ENCODE data around the gene ZNRF3. TPM values are rescaled to one million over a fixed set of nuclear protein-coding genes. Genes with fewer than 3 reads are reported as not detected.

ZNRF3 gene
- total RNA-seq, 1 donor, result 6.9 TPM

DNA sequence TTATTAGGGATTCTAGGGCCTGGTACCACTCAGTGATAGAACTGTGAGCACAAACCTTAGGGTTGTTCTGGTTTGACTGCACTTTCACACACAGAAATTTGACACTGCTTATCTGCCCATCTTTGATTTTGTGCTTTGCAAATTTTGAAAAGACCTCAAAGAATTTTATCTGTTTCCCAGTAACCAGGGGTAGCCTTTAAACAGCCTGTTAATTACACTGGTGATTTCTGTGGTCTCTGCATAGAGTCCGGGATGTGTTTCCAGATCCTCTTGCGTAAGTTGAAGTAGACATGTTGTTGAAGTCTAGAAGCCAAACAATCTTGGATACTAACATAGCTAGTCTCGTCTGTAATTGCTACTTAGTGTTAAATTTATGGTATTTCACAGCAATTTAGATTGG, 103.0 kb downstream of the ZNRF3 start:
- Histone ChIP-seq H2AFZ (ENCODE audit: low read length) (no peak overlapping the region), H4K20me1 (ENCODE audit: insufficient read depth, low read length) (peaks cover 10% of the 10 kb centered on the region), H3K27me3 (ENCODE audit: insufficient read depth, low read length) (no peaks in the 10 kb centered on the region), H3K36me3 (ENCODE audit: insufficient read depth, low read length) (peaks cover under 1% of the 10 kb centered on the region), H3K79me2 (ENCODE audit: insufficient read depth, low read length) (peaks cover 6% of the 10 kb centered on the region), H3K9me3 (ENCODE audit: low read depth, low read length) (no peaks in the 10 kb centered on the region), H3K4me2 (ENCODE audit: insufficient read depth, low read length) (no peak overlapping the region), H3K4me3 (ENCODE audit: insufficient read depth, low read length) (no peak overlapping the region), H3K27ac (ENCODE audit: low read depth, low read length) (no peak overlapping the region), H3K4me1 (ENCODE audit: insufficient read depth, low read length) (peaks cover 21% of the 10 kb centered on the region)
- TF ChIP-seq, protein P1, sequence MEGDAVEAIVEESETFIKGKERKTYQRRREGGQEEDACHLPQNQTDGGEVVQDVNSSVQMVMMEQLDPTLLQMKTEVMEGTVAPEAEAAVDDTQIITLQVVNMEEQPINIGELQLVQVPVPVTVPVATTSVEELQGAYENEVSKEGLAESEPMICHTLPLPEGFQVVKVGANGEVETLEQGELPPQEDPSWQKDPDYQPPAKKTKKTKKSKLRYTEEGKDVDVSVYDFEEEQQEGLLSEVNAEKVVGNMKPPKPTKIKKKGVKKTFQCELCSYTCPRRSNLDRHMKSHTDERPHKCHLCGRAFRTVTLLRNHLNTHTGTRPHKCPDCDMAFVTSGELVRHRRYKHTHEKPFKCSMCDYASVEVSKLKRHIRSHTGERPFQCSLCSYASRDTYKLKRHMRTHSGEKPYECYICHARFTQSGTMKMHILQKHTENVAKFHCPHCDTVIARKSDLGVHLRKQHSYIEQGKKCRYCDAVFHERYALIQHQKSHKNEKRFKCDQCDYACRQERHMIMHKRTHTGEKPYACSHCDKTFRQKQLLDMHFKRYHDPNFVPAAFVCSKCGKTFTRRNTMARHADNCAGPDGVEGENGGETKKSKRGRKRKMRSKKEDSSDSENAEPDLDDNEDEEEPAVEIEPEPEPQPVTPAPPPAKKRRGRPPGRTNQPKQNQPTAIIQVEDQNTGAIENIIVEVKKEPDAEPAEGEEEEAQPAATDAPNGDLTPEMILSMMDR (IDR thresholded peaks at IDR 0.05; ENCODE audit: extremely low read depth, low read depth, low read length), result no peak
- DNase-seq (ENCODE audit: insufficient read length, low spot score, missing footprints), result no peak

DNA sequence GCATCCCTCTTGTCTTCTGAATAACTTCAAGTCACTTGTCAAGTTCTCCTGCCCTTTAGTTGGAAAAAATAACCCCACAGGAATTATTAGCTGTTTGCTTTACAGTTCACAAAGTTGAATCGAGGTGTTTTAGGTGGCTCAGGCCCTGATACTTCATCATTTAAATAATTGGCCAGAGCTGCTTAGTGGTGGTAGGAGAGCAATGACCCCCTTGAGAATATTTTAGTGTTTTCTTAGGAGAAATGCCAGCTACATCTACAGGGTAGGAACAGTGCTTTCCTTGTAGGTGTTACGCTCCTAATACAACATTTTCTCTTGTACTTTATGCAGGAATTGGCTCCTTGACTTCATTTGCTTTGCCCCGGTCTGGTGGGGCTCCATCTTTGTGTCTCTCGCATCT, 105.1 kb downstream of the ZNRF3 start:
- Histone ChIP-seq H4K20me1 (ENCODE audit: insufficient read depth, low read length) (peaks cover 11% of the 10 kb centered on the region), H3K27ac (ENCODE audit: low read depth, low read length) (peak overlapping the region; percentile 19), H2AFZ (ENCODE audit: low read length) (peak overlapping the region; percentile 9), H3K4me3 (ENCODE audit: insufficient read depth, low read length) (no peak overlapping the region), H3K79me2 (ENCODE audit: insufficient read depth, low read length) (peaks cover 6% of the 10 kb centered on the region), H3K27me3 (ENCODE audit: insufficient read depth, low read length) (no peaks in the 10 kb centered on the region), H3K4me1 (ENCODE audit: insufficient read depth, low read length) (peaks cover 21% of the 10 kb centered on the region), H3K36me3 (ENCODE audit: insufficient read depth, low read length) (peaks cover 2% of the 10 kb centered on the region), H3K4me2 (ENCODE audit: insufficient read depth, low read length) (peak overlapping the region; percentile 12), H3K9me3 (ENCODE audit: low read depth, low read length) (no peaks in the 10 kb centered on the region)
- no peak for DNase-seq (ENCODE audit: insufficient read length, low spot score, missing footprints)
- TF ChIP-seq, protein P1 (IDR thresholded peaks at IDR 0.05; ENCODE audit: extremely low read depth, low read depth, low read length), result no peak

GRCh38 chr22:28989035-28989464, 105.7 kb downstream of the ZNRF3 start:
- Histone ChIP-seq H2AFZ (ENCODE audit: low read length) (no peak overlapping the region), H3K36me3 (ENCODE audit: insufficient read depth, low read length) (peaks cover 2% of the 10 kb centered on the region), H3K4me2 (ENCODE audit: insufficient read depth, low read length) (peak overlapping the region; percentile 12), H3K4me3 (ENCODE audit: insufficient read depth, low read length) (no peak overlapping the region), H3K27ac (ENCODE audit: low read depth, low read length) (peak overlapping the region; percentile 19), H3K4me1 (ENCODE audit: insufficient read depth, low read length) (peaks cover 21% of the 10 kb centered on the region), H3K9me3 (ENCODE audit: low read depth, low read length) (no peaks in the 10 kb centered on the region), H3K27me3 (ENCODE audit: insufficient read depth, low read length) (no peaks in the 10 kb centered on the region), H3K79me2 (ENCODE audit: insufficient read depth, low read length) (peaks cover 4% of the 10 kb centered on the region), H4K20me1 (ENCODE audit: insufficient read depth, low read length) (peaks cover 11% of the 10 kb centered on the region)
- TF ChIP-seq, protein P1 (IDR thresholded peaks at IDR 0.05; ENCODE audit: extremely low read depth, low read depth, low read length), result no peak
- DNase-seq (ENCODE audit: insufficient read length, low spot score, missing footprints), result peak; percentile 66

DNA sequence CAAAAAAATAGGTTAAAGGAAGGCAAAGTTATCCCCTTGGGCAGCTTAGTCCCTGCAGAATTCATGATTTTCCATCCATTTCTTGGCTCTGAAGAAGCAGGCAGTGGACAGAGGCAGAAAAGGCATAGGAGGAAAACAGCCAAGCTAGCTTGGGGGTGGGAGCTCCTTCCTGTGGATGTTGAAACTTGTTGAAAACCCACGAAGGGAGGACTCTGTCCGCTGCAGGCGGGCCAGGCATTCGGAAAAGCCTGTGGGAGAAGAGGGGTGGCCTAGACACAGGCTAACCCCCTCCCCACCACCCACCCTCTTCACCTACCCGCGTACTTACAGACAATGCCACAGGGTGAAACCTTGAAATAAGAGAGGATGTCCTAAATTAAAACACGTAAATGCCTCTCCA, 106.1 kb downstream of the ZNRF3 start:
- TF ChIP-seq, protein P1 (IDR thresholded peaks at IDR 0.05; ENCODE audit: extremely low read depth, low read depth, low read length), result no peak
- H3K4me3 ChIP-seq (ENCODE audit: insufficient read depth, low read length), result no peak overlapping the region
- H3K27me3 ChIP-seq (ENCODE audit: insufficient read depth, low read length), result no peaks in the 10 kb centered on the region
- H3K27ac ChIP-seq (ENCODE audit: low read depth, low read length), result no peak overlapping the region
- DNase-seq (ENCODE audit: insufficient read length, low spot score, missing footprints), result peak; percentile 74
- H3K79me2 ChIP-seq (ENCODE audit: insufficient read depth, low read length), result peaks cover 4% of the 10 kb centered on the region
- peaks cover 11% of the 10 kb centered on the region for H4K20me1 ChIP-seq (ENCODE audit: insufficient read depth, low read length)
- peaks cover 21% of the 10 kb centered on the region for H3K4me1 ChIP-seq (ENCODE audit: insufficient read depth, low read length)
- H3K9me3 ChIP-seq (ENCODE audit: low read depth, low read length), result no peaks in the 10 kb centered on the region
- H3K4me2 ChIP-seq (ENCODE audit: insufficient read depth, low read length), result peak overlapping the region; percentile 12
- H3K36me3 ChIP-seq (ENCODE audit: insufficient read depth, low read length), result peaks cover 2% of the 10 kb centered on the region
- no peak overlapping the region for H2AFZ ChIP-seq (ENCODE audit: low read length)

Data from osteoblast (primary cell).